Ascending aorta (tissue), 2 donors: Measurements from ENCODE around the gene SH3RF3. TPM values are rescaled to one million over a fixed set of nuclear protein-coding genes. Genes with fewer than 3 reads are reported as not detected.

Source experiments
- DNase-seq, 2 donors: peaks; one replicate each; pipeline ENCODE4 v3.0.0-alpha.2; 2019; ENCODE audit warnings: low spot score in 2 of 2
- H3K27ac ChIP-seq, 2 donors: fragments of 200-600 bp; sonication (generic); one replicate each; pipeline ENCODE4 v1.5.1; 2016 to 2017; ENCODE audit warnings: mild to moderate bottlenecking in 1 of 2
- H3K27me3 ChIP-seq: fragments of 200-600 bp; sonication (generic); one replicate; pipeline ENCODE4 v1.5.1; 2017
- H3K36me3 ChIP-seq, 2 donors: fragments of 200-600 bp; sonication (generic); one replicate each; pipeline ENCODE4 v1.5.1; 2016
- H3K4me1 ChIP-seq, 2 donors: fragments of 200-600 bp; sonication (generic); one replicate each; pipeline ENCODE4 v1.5.1; 2016 to 2017; ENCODE audit warnings: mild to moderate bottlenecking in 1 of 2
- H3K4me3 ChIP-seq, 2 donors: fragments of 200-600 bp; sonication (generic); one replicate each; pipeline ENCODE4 v1.5.1; 2016 to 2017; ENCODE audit warnings: mild to moderate bottlenecking in 1 of 2
- H3K9me3 ChIP-seq, 2 donors: fragments of 200-600 bp; sonication (generic); one replicate each; pipeline ENCODE4 v1.5.1; 2016
- intact Hi-C: fragments of 100-400 bp; cut with DNase I; formaldehyde crosslinking; loops from one replicate; pipeline ENCODE4 v1.15.1; 2023
- total RNA-seq: library from RNA; depleted of rRNA; stranded (reverse); fragments of >200 nt; gene quantifications from one replicate; pipeline ENCODE4 v1.1.0, GENCODE V29; 2016
- TF ChIP-seq, protein P1 (sequence below), 3 experiments: fragments of 200-600 bp in 2 of 3; fragments of 450-650 bp in 1 of 3; sonication (generic) in 2 of 3; IDR thresholded peaks; one replicate each; pipeline ENCODE4 v1.5.1; 2016 to 2019; ENCODE audit warnings: antibody characterized with exemption in 3 of 3, mild to moderate bottlenecking in 1 of 3, moderate library complexity in 1 of 3

SH3RF3 gene
- total RNA-seq, 1 donor from 2014 or later = 53.5 TPM

DNA sequence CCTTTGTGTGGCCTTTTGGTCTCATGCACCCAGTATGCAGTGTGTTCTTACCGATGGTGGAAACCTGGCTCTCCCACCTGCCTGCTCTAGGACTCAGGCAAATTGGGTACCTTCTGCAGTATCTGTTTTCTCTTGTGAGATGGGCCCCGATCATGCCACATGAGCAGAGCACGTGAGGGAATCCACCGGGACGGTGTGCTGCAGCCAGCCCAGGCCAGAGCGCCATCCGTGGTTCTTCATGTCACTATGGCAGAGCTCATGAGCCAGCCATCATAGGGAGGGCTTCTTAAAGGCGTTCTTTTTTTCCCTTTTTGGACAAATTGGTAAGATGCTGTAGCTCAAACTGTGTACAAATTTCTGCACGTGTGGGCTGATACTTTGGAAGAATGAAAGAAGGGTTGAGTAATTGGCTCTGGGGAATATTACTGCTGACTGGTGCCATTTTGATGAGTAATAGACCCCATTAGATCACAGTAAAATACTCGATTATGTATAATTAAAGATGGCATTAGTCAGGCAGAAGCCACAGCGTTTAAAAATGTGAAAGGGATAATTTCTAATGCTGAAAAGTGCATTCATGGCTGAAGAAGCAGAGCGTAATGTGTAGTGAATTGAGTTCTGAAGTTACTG is 19.2 kb downstream of the SH3RF3 start:
- Histone ChIP-seq H3K36me3 (no peaks in the 10 kb centered on the region), H3K4me3 (no peak overlapping the region), H3K27ac (no peak overlapping the region), H3K9me3 (no peaks in the 10 kb centered on the region), H3K27me3 (no peaks in the 10 kb centered on the region), H3K4me1 (peaks cover 0 to 4% of the 10 kb centered on the region in 2 donors)
- intact Hi-C loops = no loop called here
- TF ChIP-seq, protein P1, sequence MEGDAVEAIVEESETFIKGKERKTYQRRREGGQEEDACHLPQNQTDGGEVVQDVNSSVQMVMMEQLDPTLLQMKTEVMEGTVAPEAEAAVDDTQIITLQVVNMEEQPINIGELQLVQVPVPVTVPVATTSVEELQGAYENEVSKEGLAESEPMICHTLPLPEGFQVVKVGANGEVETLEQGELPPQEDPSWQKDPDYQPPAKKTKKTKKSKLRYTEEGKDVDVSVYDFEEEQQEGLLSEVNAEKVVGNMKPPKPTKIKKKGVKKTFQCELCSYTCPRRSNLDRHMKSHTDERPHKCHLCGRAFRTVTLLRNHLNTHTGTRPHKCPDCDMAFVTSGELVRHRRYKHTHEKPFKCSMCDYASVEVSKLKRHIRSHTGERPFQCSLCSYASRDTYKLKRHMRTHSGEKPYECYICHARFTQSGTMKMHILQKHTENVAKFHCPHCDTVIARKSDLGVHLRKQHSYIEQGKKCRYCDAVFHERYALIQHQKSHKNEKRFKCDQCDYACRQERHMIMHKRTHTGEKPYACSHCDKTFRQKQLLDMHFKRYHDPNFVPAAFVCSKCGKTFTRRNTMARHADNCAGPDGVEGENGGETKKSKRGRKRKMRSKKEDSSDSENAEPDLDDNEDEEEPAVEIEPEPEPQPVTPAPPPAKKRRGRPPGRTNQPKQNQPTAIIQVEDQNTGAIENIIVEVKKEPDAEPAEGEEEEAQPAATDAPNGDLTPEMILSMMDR (IDR thresholded peaks at IDR 0.05) = no peak
- no peak for DNase-seq

DNA sequence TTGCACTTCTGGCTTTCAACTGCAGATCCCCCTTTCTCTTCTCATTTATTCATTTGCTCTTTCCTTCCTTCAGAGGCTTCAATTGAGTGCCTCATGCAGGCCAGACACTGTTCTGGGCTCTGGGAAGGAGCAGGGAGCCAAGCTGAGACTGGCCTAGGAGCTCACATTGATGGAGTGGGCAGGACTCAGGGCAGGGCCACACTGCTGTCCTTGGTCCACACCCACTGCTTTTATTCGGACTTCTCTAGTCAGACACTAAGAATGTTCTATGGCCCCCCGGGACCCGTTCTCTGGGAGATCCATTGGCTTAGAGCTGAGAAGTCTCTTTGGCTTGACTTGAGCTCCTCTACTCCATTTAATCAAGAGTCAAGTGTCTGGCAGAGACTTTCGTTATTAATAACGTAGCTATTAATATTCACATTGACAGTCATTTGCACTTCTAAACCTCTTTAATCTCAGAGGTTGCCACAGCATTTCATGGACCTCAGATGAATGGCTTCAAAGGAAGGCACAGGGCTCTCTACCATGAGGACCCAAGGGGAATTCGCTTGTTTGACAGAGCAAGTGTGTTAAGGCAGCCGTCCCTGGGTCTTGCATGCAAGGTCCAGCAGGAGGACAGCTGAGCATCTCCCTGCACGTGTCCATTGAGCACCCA is 20.1 kb downstream of the SH3RF3 start:
- DNase-seq = no peak
- no peaks in the 10 kb centered on the region for H3K9me3 ChIP-seq
- TF ChIP-seq, protein P1 (IDR thresholded peaks at IDR 0.05) = no peak
- no peaks in the 10 kb centered on the region for H3K27me3 ChIP-seq
- peaks cover 0 to 5% of the 10 kb centered on the region in 2 donors for H3K4me1 ChIP-seq
- no peak overlapping the region for H3K27ac ChIP-seq
- H3K36me3 ChIP-seq = no peaks in the 10 kb centered on the region
- no peak overlapping the region for H3K4me3 ChIP-seq
- intact Hi-C loops = no loop called here

DNA sequence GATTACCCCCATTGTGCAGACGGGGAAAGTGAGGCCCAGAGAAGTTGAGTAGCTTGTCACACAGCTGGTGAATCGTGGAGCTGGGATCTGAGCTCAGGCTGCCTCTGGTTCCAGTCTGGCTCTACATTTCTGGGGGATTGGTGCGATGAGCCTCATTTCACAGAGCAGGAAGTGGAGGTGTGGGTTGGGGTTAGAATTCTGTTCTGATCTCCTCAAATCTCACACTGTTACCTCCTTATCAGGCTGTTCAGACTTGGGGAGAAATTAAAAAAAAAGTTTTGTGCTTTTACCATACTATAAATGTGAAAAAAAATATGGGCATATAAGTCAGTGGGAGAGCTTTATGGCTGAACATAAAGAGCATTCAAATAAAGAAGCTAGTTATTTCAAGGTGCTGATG is 21.6 kb downstream of the SH3RF3 start:
- Histone ChIP-seq H3K9me3 (no peaks in the 10 kb centered on the region), H3K36me3 (no peaks in the 10 kb centered on the region), H3K27ac (no peak overlapping the region), H3K27me3 (no peaks in the 10 kb centered on the region), H3K4me1 (peaks cover 0 to 17% of the 10 kb centered on the region in 2 donors), H3K4me3 (no peak overlapping the region)
- intact Hi-C loops = no loop called here
- TF ChIP-seq, protein P1 (IDR thresholded peaks at IDR 0.05) = no peak
- DNase-seq = no peak

DNA sequence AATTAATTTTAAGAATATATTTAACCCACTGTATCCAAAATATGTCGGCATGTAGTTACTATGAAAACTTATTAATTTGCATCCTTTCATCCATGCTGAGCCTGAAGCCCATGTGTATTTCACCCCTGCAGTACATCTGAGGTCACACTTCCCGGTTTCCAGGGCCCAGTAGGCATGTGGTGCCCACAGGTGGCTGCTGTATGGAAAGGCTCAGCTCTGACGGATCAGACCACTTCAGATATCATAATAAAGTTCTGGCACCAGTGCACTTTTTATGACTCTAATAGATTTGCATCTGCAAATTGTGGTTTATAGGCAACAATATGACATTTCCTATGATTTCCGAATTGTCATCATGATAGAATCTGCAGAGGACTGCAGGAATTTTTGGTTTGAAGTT is 22.5 kb downstream of the SH3RF3 start:
- DNase-seq = no peak
- Histone ChIP-seq H3K9me3 (no peaks in the 10 kb centered on the region), H3K36me3 (no peaks in the 10 kb centered on the region), H3K27me3 (no peaks in the 10 kb centered on the region), H3K27ac (no peak overlapping the region), H3K4me3 (no peak overlapping the region), H3K4me1 (peaks cover 0 to 17% of the 10 kb centered on the region in 2 donors)
- TF ChIP-seq, protein P1 (IDR thresholded peaks at IDR 0.05) = no peak
- intact Hi-C loops = no loop called here

DNA sequence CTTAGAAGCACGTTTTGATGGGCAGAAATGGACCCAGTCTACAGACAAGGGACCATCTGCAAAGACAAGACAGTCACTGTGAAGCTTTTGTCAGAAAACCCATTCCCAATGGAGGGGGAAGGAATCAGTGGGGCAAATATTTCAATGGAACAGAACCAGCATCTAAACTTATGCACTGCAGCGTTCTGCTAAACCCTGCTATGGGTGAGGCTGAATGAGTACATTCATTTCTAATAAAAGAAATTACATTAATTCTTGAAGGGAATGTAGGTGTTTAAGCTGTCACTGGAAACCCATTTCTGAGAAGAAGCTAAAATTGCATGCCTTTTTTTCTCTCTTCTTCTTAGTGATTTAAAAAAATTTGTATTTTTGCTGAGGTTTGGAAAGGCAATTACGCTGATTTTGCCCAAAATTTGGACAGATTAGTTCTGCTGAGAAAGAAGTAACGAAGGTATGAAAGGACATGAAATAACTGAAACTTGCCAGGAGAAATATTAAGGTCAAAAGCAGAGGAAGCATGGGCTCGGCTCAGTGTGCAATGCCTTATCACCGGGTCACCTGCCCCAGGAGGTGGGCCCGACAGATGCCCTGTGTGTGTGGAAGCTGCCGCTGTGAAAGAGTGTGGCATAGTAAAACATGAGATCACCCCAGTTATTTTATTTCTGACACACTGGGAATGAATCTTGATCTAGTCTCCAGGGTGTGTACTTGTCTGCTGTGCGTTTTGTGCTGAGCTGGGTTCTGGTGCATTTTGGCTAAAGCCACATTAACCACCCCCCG is 24.2 kb downstream of the SH3RF3 start:
- H3K36me3 ChIP-seq = no peaks in the 10 kb centered on the region
- peaks cover 0 to 17% of the 10 kb centered on the region in 2 donors for H3K4me1 ChIP-seq
- no peaks in the 10 kb centered on the region for H3K9me3 ChIP-seq
- no peak for DNase-seq
- no peaks in the 10 kb centered on the region for H3K27me3 ChIP-seq
- no peak overlapping the region for H3K4me3 ChIP-seq
- TF ChIP-seq, protein P1 (IDR thresholded peaks at IDR 0.05) = no peak
- intact Hi-C loops = no loop called here
- no peak overlapping the region for H3K27ac ChIP-seq
